Left kidney (tissue), 2 donors: ENCODE data around the gene CPB1. TPM values are rescaled to one million over a fixed set of nuclear protein-coding genes. Genes with fewer than 3 reads are reported as not detected.

Experiments
- DNase-seq: peaks from one replicate; pipeline ENCODE4 v3.0.0-alpha.2; 2013
- polyA plus RNA-seq: library from polyadenylated mRNA; unstranded; fragments of 120-200 nt; gene quantifications from one replicate; pipeline ENCODE4 v1.2.1, GENCODE V29; 2013; ENCODE audit not compliant: insufficient read length

CPB1 gene
- polyA plus RNA-seq, 1 donor = 0.90 TPM

GRCh38 chr3:148882288-148882687 is 54.7 kb downstream of the CPB1 start:
- no peak for DNase-seq

GRCh38 chr3:148883163-148883562 is 55.6 kb downstream of the CPB1 start:
- DNase-seq = no peak

GRCh38 chr3:148884261-148884660 is 56.6 kb downstream of the CPB1 start:
- no peak for DNase-seq

- no peak for DNase-seq
Observed at GRCh38 chr3:148889828-148890227, 62.2 kb downstream of the CPB1 start.

GRCh38 chr3:148896062-148896461 is 68.5 kb downstream of the CPB1 start:
- DNase-seq = no peak

GRCh38 chr3:148901987-148902791 is 74.6 kb downstream of the CPB1 start:
- DNase-seq = no peak

- no peak for DNase-seq
Observed at GRCh38 chr3:148903022-148903442, 75.4 kb downstream of the CPB1 start.

GRCh38 chr3:148903941-148904340 is 76.3 kb downstream of the CPB1 start:
- DNase-seq = no peak

- no peak for DNase-seq
Observed at GRCh38 chr3:148906667-148907066, 79.1 kb downstream of the CPB1 start.

Other genes with a start within 250 kb of the CPB1 start
- 19.2 TPM for gene AGTR1, start 129.9 kb upstream of the CPB1 start, polyA plus RNA-seq
- gene CPA3, start 37.5 kb downstream of the CPB1 start, polyA plus RNA-seq = 0.48 TPM
- 30.4 TPM for gene GYG1, start 163.7 kb downstream of the CPB1 start, polyA plus RNA-seq